Esophagus muscularis mucosa (tissue), 4 donors: ENCODE data around the gene SLC39A11. TPM values are rescaled to one million over a fixed set of nuclear protein-coding genes. Genes with fewer than 3 reads are reported as not detected.

ENCODE experiments used
- DNase-seq: peaks from one replicate; pipeline ENCODE4 v3.0.0-alpha.2; 2017; ENCODE audit errors: extremely low spot score
- H3K27ac ChIP-seq, 4 donors: fragments of 200-600 bp; sonication (generic); replicated peaks in 1 of 4; 1 replicate in 3 of 4; 2 replicates in 1 of 4; pipeline ENCODE4 v1.5.1; 2016 to 2019; ENCODE audit warnings: mild to moderate bottlenecking in 1 of 4
- H3K27me3 ChIP-seq, 4 donors: fragments of 200-600 bp; sonication (generic); one replicate each; pipeline versions ENCODE4 v1.5.1 to v1.6.0; 2016 to 2019
- H3K36me3 ChIP-seq, 4 donors: fragments of 200-600 bp; sonication (generic); one replicate each; pipeline ENCODE4 v1.5.1; 2016 to 2019
- H3K4me1 ChIP-seq, 4 donors: fragments of 200-600 bp; sonication (generic); one replicate each; pipeline ENCODE4 v1.5.1; 2016 to 2019
- H3K4me3 ChIP-seq, 4 donors: fragments of 200-600 bp; sonication (generic); 1 replicate in 2 of 4; 2 replicates in 2 of 4; pipeline ENCODE4 v1.5.1; 2016 to 2019; ENCODE audit warnings: mild to moderate bottlenecking in 4 of 4, moderate library complexity in 1 of 4
- H3K9me3 ChIP-seq, 4 donors: fragments of 200-600 bp; sonication (generic); 1 replicate in 3 of 4; 2 replicates in 1 of 4; pipeline ENCODE4 v1.5.1; 2016 to 2019
- CTCF ChIP-seq, 3 experiments: fragments of 200-600 bp in 2 of 3; fragments of 450-650 bp in 1 of 3; sonication (generic) in 2 of 3; IDR thresholded peaks; one replicate each; pipeline ENCODE4 v1.5.1; 2017 to 2019; ENCODE audit warnings: antibody characterized with exemption in 3 of 3, mild to moderate bottlenecking in 2 of 3, moderate library complexity in 1 of 3
- EP300 ChIP-seq: sonication (generic); formaldehyde crosslinking; IDR thresholded peaks from one replicate; pipeline ENCODE4 v1.6.1; 2017; ENCODE audit warnings: antibody characterized with exemption
- POLR2A ChIP-seq: fragments of 450-650 bp; IDR thresholded peaks from one replicate; pipeline ENCODE4 v1.6.1; 2017; ENCODE audit warnings: antibody characterized with exemption, moderate library complexity, mild to moderate bottlenecking, low read depth
- POLR2AphosphoS5 ChIP-seq, 2 donors: sonication (generic); formaldehyde crosslinking; IDR thresholded peaks; one replicate each; pipeline ENCODE4 v1.6.1; 2017; ENCODE audit warnings: antibody characterized with exemption in 2 of 2
- WGBS: methylation state at CpG from one replicate; pipeline ENCODE4 v1.1.5; 2018; 5-methylcytosine and 5-hydroxymethylcytosine counted together
- intact Hi-C: fragments of 100-400 bp; cut with DNase I; formaldehyde crosslinking; loops from one replicate; pipeline ENCODE4 v1.15.1; 2023
- total RNA-seq, 4 donors: library from RNA; depleted of rRNA; stranded (reverse); fragments of >200 nt; gene quantifications; one replicate each; pipeline versions ENCODE4 v1.1.0 to v1.2.1, GENCODE V29; 2016

SLC39A11 gene
- total RNA-seq, 4 donors from 2014 or later, result 7.5 to 20.2 (median 18.4) TPM

- Histone ChIP-seq H3K36me3 (no peaks in the 10 kb centered on the region), H3K27ac (no peak overlapping the region), H3K9me3 (no peaks in the 10 kb centered on the region), H3K4me3 (no peak overlapping the region), H3K4me1 (peaks cover 0 to under 1% (median under 1%) of the 10 kb centered on the region in 4 donors), H3K27me3 (no peaks in the 10 kb centered on the region)
- no peak for DNase-seq
- no peak for TF ChIP-seq POLR2A
- TF ChIP-seq POLR2AphosphoS5 (IDR thresholded peaks at IDR 0.05), result no peak
- no peak for TF ChIP-seq CTCF (IDR thresholded peaks at IDR 0.05)
- intact Hi-C loops, result no loop called here
- WGBS, result 91% methylated on average over 5 of the region's 11 CpGs
Measured at GRCh38 chr17:72971226-72971880, 121.1 kb downstream of the SLC39A11 start.

GRCh38 chr17:72970797-72971196 lies 121.7 kb downstream of the SLC39A11 start:
- 92% methylated on average over 10 of the region's 10 CpGs for WGBS
- no peak for DNase-seq
- Histone ChIP-seq H3K4me1 (no peaks in the 10 kb centered on the region), H3K4me3 (no peak overlapping the region), H3K27me3 (no peaks in the 10 kb centered on the region), H3K27ac (no peak overlapping the region), H3K36me3 (no peaks in the 10 kb centered on the region), H3K9me3 (no peaks in the 10 kb centered on the region)
- intact Hi-C loops, result no loop called here
- no peak for TF ChIP-seq POLR2AphosphoS5 (IDR thresholded peaks at IDR 0.05)

GRCh38 chr17:72970246-72970645 lies 122.2 kb downstream of the SLC39A11 start:
- intact Hi-C loops, result no loop called here
- DNase-seq, result no peak
- H3K27ac ChIP-seq, result no peak overlapping the region
- TF ChIP-seq EP300 (no peak), POLR2A (no peak), POLR2AphosphoS5 (IDR thresholded peaks at IDR 0.05) (no peak), CTCF (IDR thresholded peaks at IDR 0.05) (no peak)
- no peaks in the 10 kb centered on the region for H3K36me3 ChIP-seq
- WGBS, result 78% methylated on average over 5 of the region's 5 CpGs
- no peak overlapping the region for H3K4me3 ChIP-seq
- no peaks in the 10 kb centered on the region for H3K27me3 ChIP-seq
- H3K9me3 ChIP-seq, result no peaks in the 10 kb centered on the region
- H3K4me1 ChIP-seq, result no peaks in the 10 kb centered on the region

GRCh38 chr17:72969293-72969906 lies 123.1 kb downstream of the SLC39A11 start:
- Histone ChIP-seq H3K27ac (no peak overlapping the region), H3K9me3 (no peaks in the 10 kb centered on the region), H3K27me3 (no peaks in the 10 kb centered on the region), H3K4me3 (no peak overlapping the region), H3K4me1 (no peaks in the 10 kb centered on the region), H3K36me3 (no peaks in the 10 kb centered on the region)
- TF ChIP-seq CTCF (IDR thresholded peaks at IDR 0.05), result no peak
- 83% methylated on average over 5 of the region's 5 CpGs for WGBS
- intact Hi-C loops, result no loop called here
- DNase-seq, result no peak

- no peaks in the 10 kb centered on the region for H3K4me1 ChIP-seq
- no peaks in the 10 kb centered on the region for H3K9me3 ChIP-seq
- DNase-seq, result no peak
- TF ChIP-seq CTCF (IDR thresholded peaks at IDR 0.05) (no peak), EP300 (no peak), POLR2A (no peak), POLR2AphosphoS5 (IDR thresholded peaks at IDR 0.05) (no peak)
- no peaks in the 10 kb centered on the region for H3K36me3 ChIP-seq
- H3K27ac ChIP-seq, result no peak overlapping the region
- intact Hi-C loops, result no loop called here
- no peak overlapping the region for H3K4me3 ChIP-seq
- WGBS, result 94% methylated on average over 8 of the region's 9 CpGs
- no peaks in the 10 kb centered on the region for H3K27me3 ChIP-seq
Measured at GRCh38 chr17:72968798-72969197, 123.7 kb downstream of the SLC39A11 start.
